HCT116 (cell line): ENCODE results near the gene IQCC. TPM values are rescaled to one million over a fixed set of nuclear protein-coding genes. Genes with fewer than 3 reads are reported as not detected.

Experiments
- ATAC-seq: fragments of 200-7000 bp; cut with Tn5 transposase; 2 replicates; pipeline ENCODE4 v1.9.1; 2020; ENCODE audit warnings: mild to moderate bottlenecking, moderate library complexity
- BruUV-seq: library from RNA; stranded (reverse); fragments of 400-500 nt; replicated peaks from 2 replicates; lab custom pipeline; 2021; lab: Mats Ljungman, UMichigan
- CTCF ChIA-PET: fragments of 300-600 bp; sonication (Branson Sonifier 250); formaldehyde crosslinking; loops from one replicate; lab custom pipeline; 2021; ENCODE audit warnings: antibody characterized with exemption; lab: Charles Lee
- POLR2A ChIA-PET: fragments of 300-600, 350-600 bp; sonication (Branson Sonifier 250); formaldehyde crosslinking; loops from one replicate; lab custom pipeline; 2021; ENCODE audit warnings: antibody characterized with exemption; lab: Charles Lee
- RAD21 ChIA-PET, 2 experiments: fragments of 300-600 bp; sonication (Branson Sonifier 250); formaldehyde crosslinking; loops; one replicate each; lab custom pipeline; 2023; ENCODE audit warnings: low total read pairs in 2 of 2; ENCODE audit not compliant: uncharacterized antibody in 2 of 2, unreplicated experiment in 2 of 2, low non-redundant PET in 1 of 2; lab: Charles Lee
- DNase-seq: peaks from one replicate; pipeline ENCODE4 v3.0.0-alpha.2; 2010; ENCODE audit warnings: low read depth, low spot score
- H2AFZ ChIP-seq: fragments of 200-600 bp; shearing (Covaris generic), sonication (generic); 2 replicates; pipeline ENCODE4 v1.6.1; 2017; ENCODE audit warnings: low read depth, mixed run types, mixed read lengths, antibody characterized with exemption, low read length; ENCODE audit not compliant: poor library complexity, severe bottlenecking
- H3K27ac ChIP-seq: 2 replicates; pipeline ENCODE4 v1.5.1; 2012; ENCODE audit warnings: low read depth, low read length
- H3K27me3 ChIP-seq: fragments of 200-600 bp; sonication (generic); 2 replicates; pipeline ENCODE4 v1.6.1; 2016; ENCODE audit warnings: mixed run types, low read length, mixed read lengths; ENCODE audit not compliant: insufficient read depth
- H3K36me3 ChIP-seq, 2 experiments: fragments of 200-500 bp in 1 of 2; fragments of 200-600 bp in 1 of 2; sonication (Bioruptor generic) in 1 of 2; sonication (generic) in 1 of 2; 2 replicates each; pipeline versions ENCODE4 v1.5.1 to v1.6.1; 2014 to 2016; ENCODE audit warnings: low read length in 2 of 2, inconsistent platforms in 1 of 2, mixed read lengths in 1 of 2, mixed run types in 1 of 2; ENCODE audit not compliant: insufficient read depth in 2 of 2, control insufficient read depth in 1 of 2
- H3K4me1 ChIP-seq, 2 experiments: fragments of 200-600 bp in 1 of 2; sonication (generic) in 1 of 2; 2 replicates each; pipeline versions ENCODE4 v1.5.1 to v1.6.1; 2012 to 2017; ENCODE audit warnings: low read length in 2 of 2, inconsistent platforms in 1 of 2, mild to moderate bottlenecking in 1 of 2, mixed read lengths in 1 of 2, mixed run types in 1 of 2, moderate library complexity in 1 of 2; ENCODE audit not compliant: insufficient read depth in 2 of 2, control insufficient read depth in 1 of 2
- H3K4me2 ChIP-seq: fragments of 200-600 bp; sonication (generic); 2 replicates; pipeline ENCODE4 v1.6.1; 2017; ENCODE audit warnings: mixed run types, low read length, mixed read lengths
- H3K4me3 ChIP-seq, 2 experiments: fragments of 200-600 bp in 1 of 2; sonication (generic) in 1 of 2; replicated peaks in 1 of 2; 2 replicates each; pipeline ENCODE4 v1.5.1; 2011 to 2016; ENCODE audit warnings: low read length in 2 of 2, control low read depth in 1 of 2, low read depth in 1 of 2, mild to moderate bottlenecking in 1 of 2, mixed read lengths in 1 of 2, mixed run types in 1 of 2
- H3K79me2 ChIP-seq: fragments of 200-600 bp; sonication (generic); 2 replicates; pipeline ENCODE4 v1.6.1; 2017; ENCODE audit warnings: mild to moderate bottlenecking, mixed run types, low read length, moderate library complexity, mixed read lengths; ENCODE audit not compliant: insufficient read depth
- H3K9ac ChIP-seq: fragments of 200-600 bp; sonication (generic); 2 replicates; pipeline ENCODE4 v1.6.1; 2016; ENCODE audit warnings: low read length, mixed read lengths
- H3K9me2 ChIP-seq: fragments of 200-600 bp; sonication (generic), shearing (Covaris generic); 2 replicates; pipeline ENCODE4 v1.6.1; 2017; ENCODE audit warnings: mixed run types, mild to moderate bottlenecking, moderate library complexity; ENCODE audit not compliant: insufficient read depth
- H3K9me3 ChIP-seq, 2 experiments: fragments of 200-500 bp in 1 of 2; fragments of 200-600 bp in 1 of 2; sonication (Bioruptor generic) in 1 of 2; sonication (generic) in 1 of 2; 2 replicates each; pipeline ENCODE4 v1.6.1; 2014 to 2017; ENCODE audit warnings: low read length in 2 of 2, mixed read lengths in 2 of 2, inconsistent platforms in 1 of 2, low read depth in 1 of 2, mild to moderate bottlenecking in 1 of 2, mixed run types in 1 of 2, moderate library complexity in 1 of 2; ENCODE audit not compliant: control insufficient read depth in 1 of 2, insufficient read depth in 1 of 2
- H4K20me1 ChIP-seq: fragments of 200-600 bp; sonication (generic), shearing (Covaris generic); 2 replicates; pipeline ENCODE4 v1.6.1; 2017; ENCODE audit warnings: mixed run types, mild to moderate bottlenecking, moderate library complexity; ENCODE audit not compliant: insufficient read depth
- JUND ChIP-seq: IDR thresholded peaks from 2 replicates; pipeline ENCODE4 v1.6.1; 2012
- REST ChIP-seq: IDR thresholded peaks from 2 replicates; pipeline ENCODE4 v1.6.1; 2012; ENCODE audit warnings: low read depth
- ZBTB33 ChIP-seq: IDR thresholded peaks from 2 replicates; pipeline ENCODE4 v1.6.1; 2011; ENCODE audit warnings: mild to moderate bottlenecking, low read length, moderate library complexity; ENCODE audit not compliant: insufficient replicate concordance; ENCODE audit errors: extremely low read depth
- ZFX ChIP-seq: fragments of 450-650 bp; IDR thresholded peaks from 2 replicates; pipeline ENCODE4 v1.6.1; 2017
- intact Hi-C: fragments of 100-400 bp; cut with micrococcal nuclease; formaldehyde crosslinking; loops from 2 replicates; pipeline ENCODE4 v1.10.0; 2022
- total RNA-seq: library from RNA; stranded (reverse); gene quantifications from one replicate; pipeline ENCODE4 v1.2.1, GENCODE V29; 2021; ENCODE audit not compliant: unreplicated experiment

IQCC gene
- total RNA-seq, 1 experiment from 2014 or later: 4.7 TPM

- TF ChIP-seq ZBTB33: no peak
- TF ChIP-seq ZFX: peak; percentile 55; the same call in 1 of the 2 replicates
Observed at GRCh38 chr1:32179443-32180185, 25.9 kb upstream of the IQCC start, which contains the start of gene TXLNA (continued).

GRCh38 chr1:32180186-32181060, 25.0 kb upstream of the IQCC start:
- Histone ChIP-seq H3K4me1 (peaks cover 15 to 32% of the 10 kb centered on the region in 2 experiments), H3K9ac (peak overlapping the region; percentile 95), H2AFZ (no peak overlapping the region), H3K4me3 (peak overlapping the region; percentile 85 to 86)
- TF ChIP-seq REST (no peak), JUND (no peak), ZFX (peak; percentile 5)
- TF ChIP-seq, all 23 proteins: peak for 1
- peaks cover 51% of the 10 kb centered on the region for H3K79me2 ChIP-seq
- peak overlapping the region; percentile 69 for H3K27ac ChIP-seq
- H3K4me2 ChIP-seq: peak overlapping the region; percentile 95
- intact Hi-C loops: no loop called here
- RAD21 ChIA-PET: no interaction called here
- no TSS peak for BruUV-seq
- CTCF ChIA-PET: no interaction called here
- POLR2A ChIA-PET: interaction anchor here (1.1 to 1.5 kb wide), 3 partner anchors 26 to 155 kb away, joined by 4 to 7 read pairs (median 6); partner anchors contain the start of gene MARCKSL1
- ATAC-seq (peak; percentile 23), DNase-seq (no peak)
- H3K9me2 ChIP-seq: no peaks in the 10 kb centered on the region
- H4K20me1 ChIP-seq: peaks cover 6% of the 10 kb centered on the region; the same call in 1 of the 2 replicates
- peaks cover 24 to 38% of the 10 kb centered on the region in 2 experiments for H3K36me3 ChIP-seq
- H3K27me3 ChIP-seq: no peaks in the 10 kb centered on the region
- no peaks in the 10 kb centered on the region for H3K9me3 ChIP-seq
